ENCODE results near the gene TRIM65. TPM values are rescaled to one million over a fixed set of nuclear protein-coding genes. Genes with fewer than 3 reads are reported as not detected.
A peak's percentile ranks its signal among the peaks of the same experiment; 100 is the strongest.

Gene TRIM65
- total RNA-seq, 1 experiment from 2014 or later, result 48.6 TPM

GRCh38 chr17:75915268-75915667 is 18.5 kb upstream of the TRIM65 start:
- no peaks in the 10 kb centered on the region for H3K27me3 ChIP-seq (ENCODE audit: control insufficient read depth, insufficient read depth, low read length)
- no peaks in the 10 kb centered on the region for H3K36me3 ChIP-seq (ENCODE audit: control insufficient read depth, insufficient read depth, low read length)
- DNase-seq (ENCODE audit: low read depth, low spot score), result no peak
- TF ChIP-seq CTCF (IDR thresholded peaks at IDR 0.05) (no peak), REST (IDR thresholded peaks at IDR 0.05; ENCODE audit: insufficient read depth in 1 of 2, low read depth in 2 of 2, low read length in 1 of 2) (no peak), TCF7L2 (IDR thresholded peaks at IDR 0.05; ENCODE audit: low read depth, low read length) (no peak), SIN3A (IDR thresholded peaks at IDR 0.05; ENCODE audit: borderline replicate concordance, insufficient read depth, low read depth, low read length) (no peak), POLR2AphosphoS5 (IDR thresholded peaks at IDR 0.05; ENCODE audit: low read depth, low read length) (no peak)
- no peaks in the 10 kb centered on the region for H3K4me1 ChIP-seq (ENCODE audit: control insufficient read depth, insufficient read depth, low read length)
- no peaks in the 10 kb centered on the region for H3K9me3 ChIP-seq (ENCODE audit: control insufficient read depth, insufficient read depth, low read depth, low read length)
- intact Hi-C loops (cut with micrococcal nuclease; ENCODE audit: unreplicated experiment) (no loop called here), in situ Hi-C loops (cut with HindIII; ENCODE audit: low pct_unique_long_range_greater_than_20kb, low sequenced_read_pairs) (no loop called here)
- ChIA-PET POLR2A (no interaction called here), CTCF (no interaction called here)
- ATAC-seq, result 0 out of 2 replicates have a peak, but pooled peaks have one; percentile 22
- no peak overlapping the region for H3K4me3 ChIP-seq (ENCODE audit: low read depth in 2 of 2, low read length in 2 of 2)
- H3K27ac ChIP-seq (ENCODE audit: low read length), result no peak overlapping the region
- no TSS peak for BruUV-seq (replicated peaks)

- in situ Hi-C loops (cut with HindIII; ENCODE audit: low pct_unique_long_range_greater_than_20kb, low sequenced_read_pairs), result no loop called here
- ATAC-seq, result no peak
Observed at GRCh38 chr17:75914643-75915267, 18.0 kb upstream of the TRIM65 start.

More at GRCh38 chr17:75914643-75915267, 18.0 kb upstream of the TRIM65 start:
- Histone ChIP-seq H3K36me3 (ENCODE audit: control insufficient read depth, insufficient read depth, low read length) (no peaks in the 10 kb centered on the region), H3K4me3 (ENCODE audit: low read depth in 2 of 2, low read length in 2 of 2) (no peak overlapping the region), H3K4me1 (ENCODE audit: control insufficient read depth, insufficient read depth, low read length) (no peaks in the 10 kb centered on the region), H3K9me3 (ENCODE audit: control insufficient read depth, insufficient read depth, low read depth, low read length) (no peaks in the 10 kb centered on the region), H3K27ac (ENCODE audit: low read length) (no peak overlapping the region), H3K27me3 (ENCODE audit: control insufficient read depth, insufficient read depth, low read length) (no peaks in the 10 kb centered on the region)
- DNase-seq (ENCODE audit: low read depth, low spot score), result no peak
- TF ChIP-seq TCF7L2 (IDR thresholded peaks at IDR 0.05; ENCODE audit: low read depth, low read length) (no peak), POLR2AphosphoS5 (IDR thresholded peaks at IDR 0.05; ENCODE audit: low read depth, low read length) (no peak), REST (IDR thresholded peaks at IDR 0.05; ENCODE audit: insufficient read depth in 1 of 2, low read depth in 2 of 2, low read length in 1 of 2) (no peak), SIN3A (IDR thresholded peaks at IDR 0.05; ENCODE audit: borderline replicate concordance, insufficient read depth, low read depth, low read length) (no peak), CTCF (IDR thresholded peaks at IDR 0.05) (no peak)
- CTCF ChIA-PET, result no interaction called here
- no TSS peak for BruUV-seq (replicated peaks)
- POLR2A ChIA-PET, result no interaction called here
- intact Hi-C loops (cut with micrococcal nuclease; ENCODE audit: unreplicated experiment), result no loop called here

All from Panc1 (cell line).